WTC11 (cell line): ENCODE results near the gene FITM1. TPM values are rescaled to one million over a fixed set of nuclear protein-coding genes. Genes with fewer than 3 reads are reported as not detected.

ENCODE experiments used
- ATF3 ChIP-seq: sonication (generic); formaldehyde crosslinking; conservative IDR thresholded peaks from 2 replicates; pipeline ENCODE4 v1.8.1; 2022; ENCODE audit warnings: mild to moderate bottlenecking, missing genetic modification reagents
- CBFB ChIP-seq: sonication (generic); formaldehyde crosslinking; IDR thresholded peaks from 2 replicates; pipeline ENCODE4 v1.8.1; 2022; ENCODE audit warnings: mild to moderate bottlenecking, low read depth, missing genetic modification reagents
- E2F5 ChIP-seq: sonication (generic); formaldehyde crosslinking; IDR thresholded peaks from 2 replicates; pipeline ENCODE4 v1.8.1; 2022; ENCODE audit warnings: mild to moderate bottlenecking, moderate library complexity, missing genetic modification reagents
- ELF4 ChIP-seq: sonication (generic); formaldehyde crosslinking; IDR thresholded peaks from 2 replicates; pipeline ENCODE4 v1.8.1; 2022; ENCODE audit warnings: low read depth, mild to moderate bottlenecking, moderate library complexity, missing genetic modification reagents
- ETV6 ChIP-seq: sonication (generic); formaldehyde crosslinking; IDR thresholded peaks from 2 replicates; pipeline ENCODE4 v1.8.1; 2022; ENCODE audit warnings: mild to moderate bottlenecking, missing genetic modification reagents
- GABPB1 ChIP-seq: sonication (generic); formaldehyde crosslinking; IDR thresholded peaks from 2 replicates; pipeline ENCODE4 v1.8.1; 2023; ENCODE audit warnings: mild to moderate bottlenecking, missing genetic modification reagents
- GRHL2 ChIP-seq: fragments of 250-450 bp; sonication (Bioruptor Pico); IDR thresholded peaks from 2 replicates; pipeline ENCODE4 v1.8.0; 2022; ENCODE audit warnings: mild to moderate bottlenecking, moderate library complexity; ENCODE audit not compliant: insufficient replicate concordance, severe bottlenecking
- JAZF1 ChIP-seq: fragments of 250-450 bp; sonication (Bioruptor Pico); IDR thresholded peaks from 2 replicates; pipeline ENCODE4 v1.9.0; 2021; ENCODE audit warnings: moderate library complexity, mild to moderate bottlenecking, inconsistent platforms
- MYBL2 ChIP-seq: sonication (generic); formaldehyde crosslinking; IDR thresholded peaks from 2 replicates; pipeline ENCODE4 v1.8.1; 2023; ENCODE audit warnings: mild to moderate bottlenecking, moderate library complexity, missing genetic modification reagents
- NR1H2 ChIP-seq: sonication (generic); formaldehyde crosslinking; IDR thresholded peaks from 2 replicates; pipeline ENCODE4 v1.9.0; 2021; ENCODE audit warnings: mild to moderate bottlenecking, moderate library complexity, missing genetic modification reagents
- PREB ChIP-seq: sonication (generic); formaldehyde crosslinking; IDR thresholded peaks from 2 replicates; pipeline ENCODE4 v1.8.1; 2022; ENCODE audit warnings: mild to moderate bottlenecking, missing genetic modification reagents, moderate library complexity, borderline replicate concordance
- SMAD3 ChIP-seq: sonication (generic); formaldehyde crosslinking; IDR thresholded peaks from 2 replicates; pipeline ENCODE4 v1.8.0; 2022; ENCODE audit warnings: missing genetic modification reagents, mild to moderate bottlenecking, borderline replicate concordance
- SOX15 ChIP-seq: fragments of 250-450 bp; sonication (Bioruptor Pico); IDR thresholded peaks from 2 replicates; pipeline ENCODE4 v1.9.0; 2021; ENCODE audit warnings: mild to moderate bottlenecking
- TEAD1 ChIP-seq: sonication (generic); formaldehyde crosslinking; IDR thresholded peaks from 2 replicates; pipeline ENCODE4 v1.8.0; 2022; ENCODE audit warnings: mild to moderate bottlenecking, missing genetic modification reagents
- USF1 ChIP-seq: sonication (generic); formaldehyde crosslinking; IDR thresholded peaks from 2 replicates; pipeline ENCODE4 v1.8.0; 2022; ENCODE audit warnings: mild to moderate bottlenecking, missing genetic modification reagents
- ZBTB21 ChIP-seq: sonication (generic); formaldehyde crosslinking; IDR thresholded peaks from 2 replicates; pipeline ENCODE4 v1.8.1; 2023; ENCODE audit warnings: mild to moderate bottlenecking, missing genetic modification reagents, borderline replicate concordance
- ZBTB43 ChIP-seq: sonication (generic); formaldehyde crosslinking; IDR thresholded peaks from 2 replicates; pipeline ENCODE4 v1.8.1; 2023; ENCODE audit warnings: mild to moderate bottlenecking, missing genetic modification reagents
- ZNF138 ChIP-seq: sonication (generic); formaldehyde crosslinking; conservative IDR thresholded peaks from 2 replicates; pipeline ENCODE4 v1.8.1; 2022; ENCODE audit warnings: mild to moderate bottlenecking, moderate library complexity, missing genetic modification reagents
- ZNF281 ChIP-seq: sonication (generic); formaldehyde crosslinking; IDR thresholded peaks from 2 replicates; pipeline ENCODE4 v1.8.0; 2023; ENCODE audit warnings: mild to moderate bottlenecking, missing genetic modification reagents
- ZNF317 ChIP-seq: sonication (generic); formaldehyde crosslinking; IDR thresholded peaks from 2 replicates; pipeline ENCODE4 v1.8.1; 2023; ENCODE audit warnings: low read depth, mild to moderate bottlenecking, moderate library complexity, missing genetic modification reagents, borderline replicate concordance
- ZNF671 ChIP-seq: fragments of 250-450 bp; sonication (Bioruptor Pico); IDR thresholded peaks from 2 replicates; pipeline ENCODE4 v1.8.0; 2021; ENCODE audit warnings: mild to moderate bottlenecking
- ZSCAN18 ChIP-seq: fragments of 250-450 bp; sonication (Bioruptor Pico); IDR thresholded peaks from 2 replicates; pipeline ENCODE4 v2.1.2; 2022; ENCODE audit warnings: mild to moderate bottlenecking, moderate library complexity
- total RNA-seq: library from RNA; stranded (reverse); gene quantifications from 3 replicates; pipeline ENCODE4 v1.2.3, GENCODE V29; 2021

Gene FITM1
- total RNA-seq, 1 experiment from 2014 or later: not detected

- TF ChIP-seq PREB (CRISPR knock-in tag) (peak; percentile 25; the same call in 1 of the 2 replicates), JAZF1 (CRISPR knock-in tag) (no peak), CBFB (CRISPR knock-in tag) (no peak), NR1H2 (no peak), ATF3 (CRISPR knock-in tag) (no peak), ELF4 (CRISPR knock-in tag) (0 out of 2 replicates have a peak, but pooled peaks have one; percentile 45), GABPB1 (peak; percentile 100), ZSCAN18 (CRISPR knock-in tag) (no peak), SOX15 (CRISPR knock-in tag) (no peak), ZNF281 (CRISPR knock-in tag) (peak; percentile 43; the same call in 1 of the 2 replicates), ZBTB43 (CRISPR knock-in tag) (0 out of 2 replicates have a peak, but pooled peaks have one; percentile 73), TEAD1 (CRISPR knock-in tag) (peak; percentile 44; the same call in 1 of the 2 replicates), MYBL2 (no peak), USF1 (CRISPR knock-in tag) (no peak), ZNF138 (no peak; the same call in 1 of the 2 replicates), SMAD3 (CRISPR knock-in tag) (no peak), ZNF317 (CRISPR knock-in tag) (no peak), ZNF671 (CRISPR knock-in tag) (peak; percentile 67; the same call in 1 of the 2 replicates), GRHL2 (CRISPR knock-in tag) (no peak), E2F5 (CRISPR knock-in tag) (peak; percentile 90), ETV6 (CRISPR knock-in tag) (peak; percentile 61; the same call in 1 of the 2 replicates), ZBTB21 (no peak)
Measured at GRCh38 chr14:24093901-24094840, 36.3 kb upstream of the FITM1 start, which contains the start of gene PCK2 (continued).
